ENCODE data around the gene KIF1A. TPM values are rescaled to one million over a fixed set of nuclear protein-coding genes. Genes with fewer than 3 reads are reported as not detected.

The KIF1A gene
- total RNA-seq, 4 donors from 2014 or later, result 2.9 to 15.9 (median 3.2) TPM

DNA sequence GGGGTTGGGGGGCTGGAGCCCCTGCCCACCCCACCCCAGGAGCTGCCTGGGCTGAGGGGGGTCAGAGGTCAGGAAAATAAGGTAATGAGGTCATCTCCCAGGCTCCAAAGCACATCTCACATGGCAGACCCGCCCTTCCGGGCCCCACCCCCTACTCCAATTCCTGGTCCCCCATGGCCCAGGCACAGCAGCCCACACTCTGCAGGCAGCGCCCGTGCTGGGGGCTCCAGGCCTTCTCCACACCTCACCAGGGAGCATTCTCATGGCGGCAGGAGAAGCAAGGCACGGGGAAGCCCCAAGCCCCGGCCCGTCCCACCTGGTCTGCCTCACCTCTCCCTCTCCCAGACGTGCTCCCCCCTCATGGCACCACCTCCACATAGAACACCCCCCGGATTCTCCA is 84.5 kb downstream of the KIF1A start:
- 88% methylated on average over 10 of the region's 10 CpGs for WGBS
- TF ChIP-seq POLR2A (IDR thresholded peaks at IDR 0.05), result no peak
- TF ChIP-seq EP300 (IDR thresholded peaks at IDR 0.05), result no peak
- TF ChIP-seq POLR2AphosphoS5 (IDR thresholded peaks at IDR 0.05), result no peak
- no peak for TF ChIP-seq CTCF (IDR thresholded peaks at IDR 0.05)
- H3K4me1 ChIP-seq, result no peaks in the 10 kb centered on the region
- DNase-seq (ENCODE audit: low spot score in 2 of 2), result no peak
- H3K27me3 ChIP-seq, result peaks cover 53% of the 10 kb centered on the region
- H3K9me3 ChIP-seq, result no peaks in the 10 kb centered on the region
- H3K4me3 ChIP-seq, result no peak overlapping the region
- H3K36me3 ChIP-seq, result no peaks in the 10 kb centered on the region
- H3K27ac ChIP-seq, result no peak overlapping the region

- WGBS, result 91% methylated on average over 10 of the region's 17 CpGs
- H3K4me3 ChIP-seq, result no peak overlapping the region
- no peaks in the 10 kb centered on the region for H3K36me3 ChIP-seq
- no peaks in the 10 kb centered on the region for H3K9me3 ChIP-seq
- H3K4me1 ChIP-seq, result no peaks in the 10 kb centered on the region
- H3K27ac ChIP-seq, result no peak overlapping the region
- DNase-seq (ENCODE audit: low spot score in 2 of 2), result no peak
- TF ChIP-seq CTCF (IDR thresholded peaks at IDR 0.05) (no peak), EP300 (IDR thresholded peaks at IDR 0.05) (no peak), POLR2AphosphoS5 (IDR thresholded peaks at IDR 0.05) (no peak), POLR2A (IDR thresholded peaks at IDR 0.05) (no peak)
- H3K27me3 ChIP-seq, result peaks cover 59% of the 10 kb centered on the region
These were observed 85.3 kb downstream of the KIF1A start for GRCh38 chr2:240734756-240735155.

- 68% methylated on average over 22 of the region's 24 CpGs for WGBS
These were observed 86.1 kb downstream of the KIF1A start for GRCh38 chr2:240733803-240734495.

GRCh38 chr2:240732911-240733622 is 87.0 kb downstream of the KIF1A start:
- H3K4me3 ChIP-seq, result no peak overlapping the region
- H3K9me3 ChIP-seq, result no peaks in the 10 kb centered on the region
- no peaks in the 10 kb centered on the region for H3K4me1 ChIP-seq
- no peak overlapping the region for H3K27ac ChIP-seq
- TF ChIP-seq POLR2AphosphoS5 (IDR thresholded peaks at IDR 0.05) (no peak), POLR2A (IDR thresholded peaks at IDR 0.05) (no peak), CTCF (IDR thresholded peaks at IDR 0.05) (no peak), EP300 (IDR thresholded peaks at IDR 0.05) (no peak)
- 51% methylated on average over 5 of the region's 10 CpGs for WGBS
- no peak for DNase-seq (ENCODE audit: low spot score in 2 of 2)
- H3K27me3 ChIP-seq, result peaks cover 51% of the 10 kb centered on the region
- H3K36me3 ChIP-seq, result no peaks in the 10 kb centered on the region

More at GRCh38 chr2:240733803-240734495, 86.1 kb downstream of the KIF1A start:
- no peak overlapping the region for H3K4me3 ChIP-seq
- H3K36me3 ChIP-seq, result no peaks in the 10 kb centered on the region
- DNase-seq (ENCODE audit: low spot score in 2 of 2), result no peak
- no peaks in the 10 kb centered on the region for H3K4me1 ChIP-seq
- H3K9me3 ChIP-seq, result no peaks in the 10 kb centered on the region
- H3K27me3 ChIP-seq, result peaks cover 59% of the 10 kb centered on the region
- TF ChIP-seq EP300 (IDR thresholded peaks at IDR 0.05), result no peak
- no peak for TF ChIP-seq CTCF (IDR thresholded peaks at IDR 0.05)
- no peak for TF ChIP-seq POLR2A (IDR thresholded peaks at IDR 0.05)
- TF ChIP-seq POLR2AphosphoS5 (IDR thresholded peaks at IDR 0.05), result no peak
- H3K27ac ChIP-seq, result no peak overlapping the region

DNA sequence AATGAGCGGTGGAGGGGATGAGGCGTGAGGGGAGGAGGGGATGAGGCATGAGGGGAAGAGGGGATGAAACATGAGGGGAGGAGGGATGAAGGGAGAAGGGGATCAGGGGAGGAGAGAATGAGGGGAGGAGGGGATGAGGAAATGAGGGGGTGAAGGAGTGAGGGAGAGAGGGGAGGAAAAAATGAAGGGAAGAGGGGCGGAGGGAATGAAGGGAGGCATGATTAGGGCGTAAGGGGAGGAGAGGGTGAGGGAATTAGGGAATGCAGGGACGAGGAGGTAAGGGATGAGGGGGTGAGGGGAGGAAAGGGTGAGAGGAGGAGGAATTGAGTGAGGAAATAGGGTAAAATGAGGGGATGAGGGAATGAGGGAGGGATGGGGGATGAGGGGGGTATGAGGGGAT is 87.8 kb downstream of the KIF1A start:
- H3K4me3 ChIP-seq, result no peak overlapping the region
- H3K9me3 ChIP-seq, result no peaks in the 10 kb centered on the region
- 87% methylated on average over 5 of the region's 5 CpGs for whole genome bisulfite sequencing
- H3K36me3 ChIP-seq, result no peaks in the 10 kb centered on the region
- DNase-seq (ENCODE audit: low spot score in 2 of 2), result no peak
- H3K27ac ChIP-seq, result no peak overlapping the region
- H3K4me1 ChIP-seq, result no peaks in the 10 kb centered on the region
- TF ChIP-seq EP300 (IDR thresholded peaks at IDR 0.05) (no peak), CTCF (IDR thresholded peaks at IDR 0.05) (no peak), POLR2AphosphoS5 (IDR thresholded peaks at IDR 0.05) (no peak), POLR2A (IDR thresholded peaks at IDR 0.05) (no peak)
- peaks cover 49% of the 10 kb centered on the region for H3K27me3 ChIP-seq

Data from suprapubic skin (tissue), 4 donors.